ENCODE results near the gene PAK5.

PAK5 gene

DNA sequence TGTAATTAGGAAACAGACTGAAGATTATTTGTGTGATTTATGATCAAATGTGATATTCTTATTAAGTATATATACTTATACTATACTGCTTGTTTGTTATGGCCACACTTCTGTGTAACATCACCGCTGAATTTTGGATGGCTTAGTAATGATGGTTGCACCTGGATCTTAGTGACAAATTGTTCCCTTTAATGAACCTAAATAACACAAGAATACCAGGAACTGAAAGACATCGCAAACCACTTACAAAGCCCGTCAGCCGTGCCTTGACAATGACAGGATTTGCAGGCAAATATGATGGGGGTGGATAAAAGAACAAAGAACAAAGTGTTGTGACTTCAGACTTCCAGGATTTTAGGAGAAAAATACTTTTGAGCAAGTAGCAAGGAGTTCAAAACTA is 257.4 kb downstream of the PAK5 start:
- TF ChIP-seq, protein P1, sequence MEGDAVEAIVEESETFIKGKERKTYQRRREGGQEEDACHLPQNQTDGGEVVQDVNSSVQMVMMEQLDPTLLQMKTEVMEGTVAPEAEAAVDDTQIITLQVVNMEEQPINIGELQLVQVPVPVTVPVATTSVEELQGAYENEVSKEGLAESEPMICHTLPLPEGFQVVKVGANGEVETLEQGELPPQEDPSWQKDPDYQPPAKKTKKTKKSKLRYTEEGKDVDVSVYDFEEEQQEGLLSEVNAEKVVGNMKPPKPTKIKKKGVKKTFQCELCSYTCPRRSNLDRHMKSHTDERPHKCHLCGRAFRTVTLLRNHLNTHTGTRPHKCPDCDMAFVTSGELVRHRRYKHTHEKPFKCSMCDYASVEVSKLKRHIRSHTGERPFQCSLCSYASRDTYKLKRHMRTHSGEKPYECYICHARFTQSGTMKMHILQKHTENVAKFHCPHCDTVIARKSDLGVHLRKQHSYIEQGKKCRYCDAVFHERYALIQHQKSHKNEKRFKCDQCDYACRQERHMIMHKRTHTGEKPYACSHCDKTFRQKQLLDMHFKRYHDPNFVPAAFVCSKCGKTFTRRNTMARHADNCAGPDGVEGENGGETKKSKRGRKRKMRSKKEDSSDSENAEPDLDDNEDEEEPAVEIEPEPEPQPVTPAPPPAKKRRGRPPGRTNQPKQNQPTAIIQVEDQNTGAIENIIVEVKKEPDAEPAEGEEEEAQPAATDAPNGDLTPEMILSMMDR (conservative IDR thresholded peaks at IDR 0.05; ENCODE audit: low read length) = no peak
- H3K4me3 ChIP-seq (ENCODE audit: low read length) = no peak overlapping the region
- DNase-seq (ENCODE audit: low read depth) = no peak

- H3K4me3 ChIP-seq (ENCODE audit: low read length) = no peak overlapping the region
- DNase-seq (ENCODE audit: low read depth) = no peak
- TF ChIP-seq, protein P1 (conservative IDR thresholded peaks at IDR 0.05; ENCODE audit: low read length) = no peak
These were observed 260.3 kb downstream of the PAK5 start for GRCh38 chr20:9578594-9578993.

GRCh38 chr20:9577397-9577796 is 261.5 kb downstream of the PAK5 start:
- H3K4me3 ChIP-seq (ENCODE audit: low read length) = no peak overlapping the region
- TF ChIP-seq, protein P1 (conservative IDR thresholded peaks at IDR 0.05; ENCODE audit: low read length) = no peak
- no peak for DNase-seq (ENCODE audit: low read depth)

DNA sequence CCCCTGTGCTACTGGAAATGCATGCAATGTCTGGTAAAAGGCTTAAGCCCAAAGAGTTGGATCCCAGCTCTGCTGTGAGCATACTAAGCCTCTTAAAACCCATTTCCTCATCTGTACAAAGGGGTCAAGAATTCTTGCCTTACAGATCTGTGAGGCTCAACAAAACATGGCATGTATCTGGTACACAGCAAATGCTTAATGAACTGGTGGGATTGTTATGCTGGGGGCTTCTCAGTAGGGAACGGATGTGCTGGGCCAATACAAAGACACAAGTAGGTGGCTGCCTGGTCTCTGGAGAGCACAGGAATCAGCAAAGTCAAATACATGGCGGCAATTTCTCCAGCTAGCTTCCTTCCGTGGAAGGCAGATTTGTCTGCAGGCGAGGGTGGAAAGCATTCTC is 262.2 kb downstream of the PAK5 start:
- H3K4me3 ChIP-seq (ENCODE audit: low read length) = no peak overlapping the region
- TF ChIP-seq, protein P1 (conservative IDR thresholded peaks at IDR 0.05; ENCODE audit: low read length) = no peak
- no peak for DNase-seq (ENCODE audit: low read depth)

DNA sequence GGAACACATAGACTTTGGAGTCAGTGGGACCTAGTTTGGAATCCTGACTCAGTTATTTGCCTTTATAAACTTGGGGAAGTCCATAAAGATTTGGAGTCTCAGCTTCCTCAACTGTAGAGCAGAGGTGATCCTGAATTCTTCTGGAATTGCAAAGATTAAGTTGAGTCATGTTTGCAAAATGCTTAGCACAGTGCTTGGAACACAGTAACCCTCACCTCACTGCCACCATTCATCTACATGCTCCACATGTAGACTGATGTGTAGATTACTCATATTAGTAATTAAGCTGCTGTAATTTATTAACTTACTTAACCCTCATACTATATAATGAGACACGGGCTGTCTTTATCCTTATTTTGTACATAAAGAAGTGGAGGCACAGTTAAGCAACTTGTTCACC is 263.0 kb downstream of the PAK5 start:
- no peak for DNase-seq (ENCODE audit: low read depth)

GRCh38 chr20:9574776-9575175 is 264.1 kb downstream of the PAK5 start:
- TF ChIP-seq, protein P1 (conservative IDR thresholded peaks at IDR 0.05; ENCODE audit: low read length) = no peak
- H3K4me3 ChIP-seq (ENCODE audit: low read length) = no peak overlapping the region
- DNase-seq (ENCODE audit: low read depth) = no peak

More for the DNA sequence above, 263.0 kb downstream of the PAK5 start:
- no peak overlapping the region for H3K4me3 ChIP-seq (ENCODE audit: low read length)
- TF ChIP-seq, protein P1 (conservative IDR thresholded peaks at IDR 0.05; ENCODE audit: low read length) = no peak

DNA sequence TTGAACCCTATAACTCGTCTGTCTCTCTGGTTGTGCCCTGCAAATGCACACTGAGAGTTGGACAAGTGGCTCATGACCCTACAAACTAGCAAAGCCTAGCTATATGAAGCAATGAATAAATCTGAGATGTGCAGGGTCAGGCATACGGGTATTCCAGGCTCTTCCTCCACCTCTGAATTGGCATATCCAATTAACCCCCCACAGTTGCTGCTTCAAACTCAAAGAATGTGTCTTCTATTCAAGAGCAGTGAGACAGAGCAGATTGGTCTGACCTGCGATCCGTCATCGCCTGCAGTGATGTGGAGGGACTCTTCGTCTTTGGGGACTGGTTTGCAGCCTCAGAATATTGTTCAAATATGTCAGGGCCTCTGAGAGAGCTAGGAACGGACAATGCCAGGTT is 264.7 kb downstream of the PAK5 start:
- H3K4me3 ChIP-seq (ENCODE audit: low read length) = no peak overlapping the region
- no peak for DNase-seq (ENCODE audit: low read depth)
- TF ChIP-seq, protein P1 (conservative IDR thresholded peaks at IDR 0.05; ENCODE audit: low read length) = no peak
